HEK293 (cell line): Measurements from ENCODE around the gene ANTXR1.

ENCODE experiments used
- IKZF3 ChIP-seq: fragments of 450-650 bp; IDR thresholded peaks from 2 replicates; pipeline ENCODE4 v1.5.0; 2018; ENCODE audit warnings: missing biosample characterization, mild to moderate bottlenecking, missing genetic modification characterization, moderate library complexity
- ZBTB48 ChIP-seq: fragments of 450-650 bp; formaldehyde crosslinking; IDR thresholded peaks from 2 replicates; pipeline ENCODE4 v1.5.1; 2016; ENCODE audit warnings: missing biosample characterization, missing genetic modification characterization
- ZNF184 ChIP-seq: fragments of 450-650 bp; IDR thresholded peaks from 2 replicates; pipeline ENCODE4 v1.5.1; 2018; ENCODE audit warnings: missing biosample characterization, mild to moderate bottlenecking, missing genetic modification characterization
- ZNF501 ChIP-seq: fragments of 450-650 bp; formaldehyde crosslinking; IDR thresholded peaks from 2 replicates; pipeline ENCODE4 v1.5.1; 2016; ENCODE audit warnings: missing biosample characterization, missing genetic modification characterization
- TF ChIP-seq, protein P1 (sequence below): fragments of 450-650 bp; formaldehyde crosslinking; IDR thresholded peaks from 2 replicates; pipeline ENCODE4 v1.5.1; 2016; ENCODE audit warnings: missing biosample characterization, missing genetic modification characterization

DNA sequence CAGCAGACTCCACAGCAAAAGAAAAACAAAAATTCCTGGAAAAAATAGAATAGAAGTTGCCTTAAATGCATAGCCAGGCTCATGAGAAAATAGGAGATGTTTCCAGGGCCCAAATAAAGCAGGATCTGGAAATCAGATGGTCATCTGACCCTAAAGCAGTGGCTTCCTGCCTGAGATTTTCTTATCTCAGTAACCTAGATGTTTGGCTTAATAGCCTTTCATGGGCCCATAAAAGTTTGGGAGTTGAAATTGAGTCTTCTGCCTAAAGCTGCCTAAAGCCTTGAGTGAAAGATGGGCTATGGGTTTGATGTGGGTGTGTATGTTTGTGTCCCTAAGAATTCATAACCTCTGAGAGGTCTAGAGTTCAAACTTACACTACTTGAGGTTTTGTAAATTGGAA lies 149.1 kb downstream of the ANTXR1 start:
- no peak for TF ChIP-seq ZBTB48
- TF ChIP-seq, protein P1, sequence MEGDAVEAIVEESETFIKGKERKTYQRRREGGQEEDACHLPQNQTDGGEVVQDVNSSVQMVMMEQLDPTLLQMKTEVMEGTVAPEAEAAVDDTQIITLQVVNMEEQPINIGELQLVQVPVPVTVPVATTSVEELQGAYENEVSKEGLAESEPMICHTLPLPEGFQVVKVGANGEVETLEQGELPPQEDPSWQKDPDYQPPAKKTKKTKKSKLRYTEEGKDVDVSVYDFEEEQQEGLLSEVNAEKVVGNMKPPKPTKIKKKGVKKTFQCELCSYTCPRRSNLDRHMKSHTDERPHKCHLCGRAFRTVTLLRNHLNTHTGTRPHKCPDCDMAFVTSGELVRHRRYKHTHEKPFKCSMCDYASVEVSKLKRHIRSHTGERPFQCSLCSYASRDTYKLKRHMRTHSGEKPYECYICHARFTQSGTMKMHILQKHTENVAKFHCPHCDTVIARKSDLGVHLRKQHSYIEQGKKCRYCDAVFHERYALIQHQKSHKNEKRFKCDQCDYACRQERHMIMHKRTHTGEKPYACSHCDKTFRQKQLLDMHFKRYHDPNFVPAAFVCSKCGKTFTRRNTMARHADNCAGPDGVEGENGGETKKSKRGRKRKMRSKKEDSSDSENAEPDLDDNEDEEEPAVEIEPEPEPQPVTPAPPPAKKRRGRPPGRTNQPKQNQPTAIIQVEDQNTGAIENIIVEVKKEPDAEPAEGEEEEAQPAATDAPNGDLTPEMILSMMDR (tag by site-specific recombination) = no peak
- no peak for TF ChIP-seq IKZF3
- no peak for TF ChIP-seq ZNF501 (tag by site-specific recombination)
- no peak for TF ChIP-seq ZNF184 (tag by site-specific recombination)
